Neural progenitor cell (in vitro differentiated cells): ENCODE measurements around the gene SYNPO2L. TPM values are rescaled to one million over a fixed set of nuclear protein-coding genes. Genes with fewer than 3 reads are reported as not detected.

Experiments used
- DNase-seq: peaks from one replicate; pipeline ENCODE4 v3.0.0-alpha.2; 2016; ENCODE audit warnings: low spot score
- H2AFZ ChIP-seq: fragments of 200-600 bp; sonication (generic); replicated peaks from 2 replicates; pipeline ENCODE4 v1.6.1; 2016; ENCODE audit warnings: antibody characterized with exemption
- H3F3A ChIP-seq: fragments of 200-600 bp; sonication (generic); 2 replicates; pipeline ENCODE4 v1.6.1; 2016; ENCODE audit warnings: antibody characterized with exemption, low read depth
- H3K27ac ChIP-seq: fragments of 200-600 bp; sonication (generic); 2 replicates; pipeline ENCODE4 v1.5.1; 2016; ENCODE audit warnings: mild to moderate bottlenecking
- H3K27me3 ChIP-seq: fragments of 200-600 bp; sonication (generic); 2 replicates; pipeline ENCODE4 v1.6.1; 2016; ENCODE audit warnings: mild to moderate bottlenecking, moderate library complexity
- H3K36me3 ChIP-seq: fragments of 200-600 bp; sonication (generic); 2 replicates; pipeline ENCODE4 v1.5.1; 2016
- H3K4me1 ChIP-seq: fragments of 200-600 bp; sonication (generic); 2 replicates; pipeline ENCODE4 v1.6.1; 2016; ENCODE audit warnings: mixed run types
- H3K4me2 ChIP-seq: fragments of 200-600 bp; sonication (generic); 2 replicates; pipeline ENCODE4 v1.6.1; 2016
- H3K4me3 ChIP-seq: fragments of 200-600 bp; sonication (generic); 2 replicates; pipeline ENCODE4 v1.5.1; 2016
- H3K79me2 ChIP-seq: fragments of 200-600 bp; sonication (generic); 2 replicates; pipeline ENCODE4 v1.6.1; 2016; ENCODE audit warnings: low read depth
- H3K9ac ChIP-seq: fragments of 200-600 bp; sonication (generic); 2 replicates; pipeline ENCODE4 v1.6.1; 2016
- H3K9me3 ChIP-seq: fragments of 200-600 bp; sonication (generic); 2 replicates; pipeline ENCODE4 v1.5.1; 2016; ENCODE audit warnings: low read depth
- H4K20me1 ChIP-seq: fragments of 200-600 bp; sonication (generic); 2 replicates; pipeline ENCODE4 v1.6.1; 2016; ENCODE audit warnings: low read depth
- H3K27ac Mint-ChIP-seq: 3 replicates; pipeline ENCODE4 v1.8.0; 2021; ENCODE audit warnings: mixed read lengths
- H3K27me3 Mint-ChIP-seq: 2 replicates; pipeline ENCODE4 v1.8.0; 2022; ENCODE audit warnings: low read depth, mild to moderate bottlenecking, inconsistent platforms, moderate library complexity, mixed read lengths; ENCODE audit not compliant: insufficient read depth
- H3K36me3 Mint-ChIP-seq: 3 replicates; pipeline ENCODE4 v1.8.0; 2021; ENCODE audit warnings: mixed read lengths
- H3K4me1 Mint-ChIP-seq: 3 replicates; pipeline ENCODE4 v1.8.0; 2021; ENCODE audit warnings: mixed read lengths
- H3K4me3 Mint-ChIP-seq: 3 replicates; pipeline ENCODE4 v1.8.0; 2021; ENCODE audit warnings: mild to moderate bottlenecking, moderate library complexity, mixed read lengths
- H3K9me3 Mint-ChIP-seq: 3 replicates; pipeline ENCODE4 v1.8.0; 2020; ENCODE audit warnings: mixed read lengths
- EZH2 ChIP-seq: fragments of 200-600 bp; sonication (generic); IDR thresholded peaks from 2 replicates; pipeline ENCODE4 v1.6.1; 2017; ENCODE audit warnings: antibody characterized with exemption, mild to moderate bottlenecking, moderate library complexity
- EZH2phosphoT487 ChIP-seq: fragments of 200-600 bp; sonication (generic); IDR thresholded peaks from 2 replicates; pipeline ENCODE4 v1.6.1; 2017; ENCODE audit warnings: antibody characterized with exemption
- total RNA-seq: library from RNA; depleted of rRNA; stranded (reverse); fragments of >200 nt; gene quantifications from 2 replicates; pipeline ENCODE4 v1.2.3, GENCODE V29; 2015; ENCODE audit warnings: low replicate concordance
- TF ChIP-seq, protein P1 (sequence below): fragments of 200-600 bp; sonication (generic); IDR thresholded peaks from 2 replicates; pipeline ENCODE4 v1.5.1; 2017; ENCODE audit warnings: antibody characterized with exemption, mild to moderate bottlenecking

SYNPO2L gene
- total RNA-seq, 1 donor from 2014 or later: 0.13 TPM

DNA sequence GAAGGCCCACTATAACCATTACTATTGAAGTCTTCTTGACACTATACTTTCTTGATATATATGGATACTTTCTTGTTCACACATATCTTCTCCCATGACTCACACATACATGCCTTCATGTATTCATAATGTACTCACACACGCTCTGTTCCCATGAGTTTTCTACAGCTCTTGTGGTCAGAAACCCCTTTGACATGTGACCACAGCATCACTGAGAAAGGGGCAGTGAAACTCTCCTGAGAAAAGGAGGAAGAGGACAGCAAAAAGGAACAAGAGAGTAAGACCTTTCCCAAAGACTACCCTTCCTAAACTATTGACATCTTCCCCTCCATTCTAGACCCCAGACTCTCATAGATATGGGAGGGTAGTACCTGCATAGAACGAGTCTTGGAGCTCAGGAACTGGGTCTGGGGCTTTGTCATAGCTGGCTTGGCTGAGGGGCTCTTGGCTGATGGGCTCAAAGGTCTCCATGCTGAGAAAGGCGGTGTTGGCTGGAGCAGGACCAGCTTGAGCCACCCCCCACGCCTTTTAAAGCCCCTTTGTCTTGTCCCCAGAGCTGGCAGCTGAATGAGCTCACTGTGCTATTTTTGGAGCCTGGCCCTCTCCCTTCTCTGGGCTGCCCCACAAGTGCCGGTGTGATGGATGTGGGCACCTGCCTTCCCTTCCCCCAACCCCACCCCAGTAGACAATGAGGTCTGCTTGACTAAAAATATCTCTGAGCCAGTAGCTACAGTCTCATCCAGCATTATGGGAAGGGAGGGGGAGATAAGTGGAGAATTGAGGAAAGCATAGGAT is 5.1 kb downstream of the SYNPO2L start:
- Histone ChIP-seq H3K9ac (no peak overlapping the region), H3K27me3 (no peaks in the 10 kb centered on the region), H3K4me3 (no peak overlapping the region), H4K20me1 (no peaks in the 10 kb centered on the region), H3K79me2 (no peaks in the 10 kb centered on the region), H3F3A (no peaks in the 10 kb centered on the region), H3K4me2 (peak overlapping the region; percentile 21), H3K9me3 (no peaks in the 10 kb centered on the region), H2AFZ (peak overlapping the region; percentile 0), H3K36me3 (no peaks in the 10 kb centered on the region), H3K4me1 (peaks cover 5% of the 10 kb centered on the region), H3K27ac (no peak overlapping the region)
- Mint-ChIP-seq H3K27me3 (peaks cover 3% of the 10 kb centered on the region), H3K4me1 (peaks cover 19% of the 10 kb centered on the region), H3K9me3 (no peaks in the 10 kb centered on the region), H3K27ac (no peak overlapping the region), H3K36me3 (peaks cover 4% of the 10 kb centered on the region), H3K4me3 (no peak overlapping the region)
- DNase-seq: no peak
- TF ChIP-seq, protein P1, sequence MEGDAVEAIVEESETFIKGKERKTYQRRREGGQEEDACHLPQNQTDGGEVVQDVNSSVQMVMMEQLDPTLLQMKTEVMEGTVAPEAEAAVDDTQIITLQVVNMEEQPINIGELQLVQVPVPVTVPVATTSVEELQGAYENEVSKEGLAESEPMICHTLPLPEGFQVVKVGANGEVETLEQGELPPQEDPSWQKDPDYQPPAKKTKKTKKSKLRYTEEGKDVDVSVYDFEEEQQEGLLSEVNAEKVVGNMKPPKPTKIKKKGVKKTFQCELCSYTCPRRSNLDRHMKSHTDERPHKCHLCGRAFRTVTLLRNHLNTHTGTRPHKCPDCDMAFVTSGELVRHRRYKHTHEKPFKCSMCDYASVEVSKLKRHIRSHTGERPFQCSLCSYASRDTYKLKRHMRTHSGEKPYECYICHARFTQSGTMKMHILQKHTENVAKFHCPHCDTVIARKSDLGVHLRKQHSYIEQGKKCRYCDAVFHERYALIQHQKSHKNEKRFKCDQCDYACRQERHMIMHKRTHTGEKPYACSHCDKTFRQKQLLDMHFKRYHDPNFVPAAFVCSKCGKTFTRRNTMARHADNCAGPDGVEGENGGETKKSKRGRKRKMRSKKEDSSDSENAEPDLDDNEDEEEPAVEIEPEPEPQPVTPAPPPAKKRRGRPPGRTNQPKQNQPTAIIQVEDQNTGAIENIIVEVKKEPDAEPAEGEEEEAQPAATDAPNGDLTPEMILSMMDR: no peak
- TF ChIP-seq EZH2 (no peak), EZH2phosphoT487 (no peak)

GRCh38 chr10:73649876-73650536 is 5.8 kb downstream of the SYNPO2L start:
- H3K4me2 ChIP-seq: no peak overlapping the region
- Mint-ChIP-seq H3K9me3 (no peaks in the 10 kb centered on the region), H3K36me3 (peaks cover 4% of the 10 kb centered on the region), H3K27me3 (peaks cover 3% of the 10 kb centered on the region), H3K4me1 (peaks cover 19% of the 10 kb centered on the region), H3K27ac (no peak overlapping the region), H3K4me3 (no peak overlapping the region)
- H3K27me3 ChIP-seq: no peaks in the 10 kb centered on the region
- DNase-seq: no peak
- H3K27ac ChIP-seq: no peak overlapping the region
- no peak overlapping the region for H3K4me3 ChIP-seq
- no peaks in the 10 kb centered on the region for H3K36me3 ChIP-seq
- no peaks in the 10 kb centered on the region for H3K79me2 ChIP-seq
- no peak overlapping the region for H3K9ac ChIP-seq
- H3K9me3 ChIP-seq: no peaks in the 10 kb centered on the region
- H3K4me1 ChIP-seq: peaks cover 5% of the 10 kb centered on the region
- no peaks in the 10 kb centered on the region for H4K20me1 ChIP-seq
- H2AFZ ChIP-seq: no peak overlapping the region
- TF ChIP-seq, protein P1: no peak
- TF ChIP-seq EZH2phosphoT487 (no peak), EZH2 (no peak)
- no peaks in the 10 kb centered on the region for H3F3A ChIP-seq

DNA sequence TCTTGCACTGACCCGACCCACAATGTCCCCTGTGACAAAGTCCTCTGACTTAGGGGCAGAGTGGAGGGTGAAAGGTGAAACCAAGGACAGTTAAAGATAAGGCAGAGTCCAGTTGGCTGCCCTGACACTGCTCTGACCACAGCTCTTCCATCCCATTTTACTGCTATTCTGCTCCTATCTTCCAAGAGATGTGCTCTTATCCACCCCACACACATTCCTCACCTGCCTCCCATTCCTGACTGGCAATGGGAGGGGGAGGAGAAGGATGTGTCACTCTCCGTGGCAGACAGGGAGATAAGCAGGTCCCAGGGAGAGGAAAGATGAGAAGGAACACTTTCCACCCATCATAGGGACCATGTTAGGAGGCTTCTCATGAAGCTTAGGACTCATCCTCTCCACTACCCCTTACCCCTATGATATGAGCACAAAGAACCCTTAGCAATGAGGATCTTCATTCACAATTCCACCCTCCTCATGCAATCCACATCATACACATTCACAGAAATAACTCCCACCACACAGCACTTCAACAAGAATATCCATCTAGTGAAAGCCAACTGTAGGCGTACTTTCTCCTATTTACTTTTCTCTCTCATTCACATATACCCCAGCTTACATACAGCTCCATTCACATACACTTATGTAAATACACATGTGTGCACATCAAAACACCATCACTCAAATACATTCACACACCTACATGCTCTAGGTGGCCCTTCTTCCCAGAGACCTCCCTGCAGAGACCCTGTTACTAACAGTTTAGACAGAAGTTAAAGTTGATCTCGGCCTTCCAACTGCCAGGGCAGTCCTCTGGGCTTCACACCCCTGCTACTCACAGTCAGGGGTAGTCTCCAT is 6.6 kb downstream of the SYNPO2L start:
- Mint-ChIP-seq H3K27me3 (peaks cover 3% of the 10 kb centered on the region), H3K9me3 (no peaks in the 10 kb centered on the region), H3K4me1 (peaks cover 19% of the 10 kb centered on the region), H3K27ac (no peak overlapping the region), H3K36me3 (peaks cover 4% of the 10 kb centered on the region), H3K4me3 (peak overlapping the region; percentile 89)
- Histone ChIP-seq H3K9me3 (no peaks in the 10 kb centered on the region), H3K4me3 (no peak overlapping the region), H2AFZ (no peak overlapping the region), H3K9ac (no peak overlapping the region), H3K27me3 (no peaks in the 10 kb centered on the region), H4K20me1 (no peaks in the 10 kb centered on the region), H3K27ac (no peak overlapping the region), H3K4me1 (peaks cover 5% of the 10 kb centered on the region), H3K4me2 (peak overlapping the region; percentile 83), H3K79me2 (no peaks in the 10 kb centered on the region), H3K36me3 (no peaks in the 10 kb centered on the region), H3F3A (no peaks in the 10 kb centered on the region)
- TF ChIP-seq, protein P1: no peak
- no peak for TF ChIP-seq EZH2phosphoT487
- no peak for TF ChIP-seq EZH2
- no peak for DNase-seq
